ENCODE data around the gene CIBAR2.
A peak's percentile ranks its signal among the peaks of the same experiment; 100 is the strongest.

The CIBAR2 gene

GRCh38 chr16:85134789-85135142 is 22.5 kb upstream of the CIBAR2 start:
- Histone ChIP-seq H3K27me3 (ENCODE audit: insufficient read depth, low read length, poor library complexity) (no peaks in the 10 kb centered on the region), H3K79me1 (ENCODE audit: low read length) (no peaks in the 10 kb centered on the region), H3K56ac (ENCODE audit: low read length) (no peak overlapping the region), H3K4ac (ENCODE audit: low read depth, low read length) (no peak overlapping the region), H4K8ac (ENCODE audit: low read depth, low read length) (no peak overlapping the region), H3K9ac (ENCODE audit: low read length) (no peak overlapping the region), H3K36me3 (ENCODE audit: control insufficient read depth, insufficient read depth, low read length) (no peaks in the 10 kb centered on the region), H3K18ac (ENCODE audit: low read length) (no peak overlapping the region), H3K23ac (ENCODE audit: low read length) (no peak overlapping the region), H4K5ac (ENCODE audit: low read length) (no peak overlapping the region), H3K4me2 (ENCODE audit: low read length) (no peak overlapping the region), H3K27ac (ENCODE audit: low read depth, low read length) (no peak overlapping the region), H2BK5ac (ENCODE audit: low read length) (no peak overlapping the region), H3K4me1 (ENCODE audit: control insufficient read depth, low read depth, low read length) (no peaks in the 10 kb centered on the region), H3K79me2 (ENCODE audit: control insufficient read depth, insufficient read depth, low read length) (no peaks in the 10 kb centered on the region), H2BK15ac (replicated peaks; ENCODE audit: low read depth) (no peak overlapping the region), H2BK120ac (ENCODE audit: low read depth, low read length) (no peak overlapping the region), H2AK5ac (ENCODE audit: low read length) (no peak overlapping the region), H3K4me3 (ENCODE audit: low read length) (no peak overlapping the region)
- no CpG with 5 or more reads among the region's 14 CpGs for WGBS (ENCODE audit: extremely low coverage, insufficient coverage, low lambda C conversion rate)
- DNase-seq: no peak

GRCh38 chr16:85134076-85134788 is 22.0 kb upstream of the CIBAR2 start:
- H2BK15ac ChIP-seq (replicated peaks; ENCODE audit: low read depth): no peak overlapping the region
- no peak overlapping the region for H3K4me3 ChIP-seq (ENCODE audit: low read length)
- no peaks in the 10 kb centered on the region for H3K27me3 ChIP-seq (ENCODE audit: insufficient read depth, low read length, poor library complexity)
- H3K23ac ChIP-seq (ENCODE audit: low read length): no peak overlapping the region
- no CpG with 5 or more reads among the region's 19 CpGs for WGBS (ENCODE audit: extremely low coverage, insufficient coverage, low lambda C conversion rate)
- no peak overlapping the region for H3K9ac ChIP-seq (ENCODE audit: low read length)
- H4K8ac ChIP-seq (ENCODE audit: low read depth, low read length): no peak overlapping the region
- no peaks in the 10 kb centered on the region for H3K79me1 ChIP-seq (ENCODE audit: low read length)
- H3K4me1 ChIP-seq (ENCODE audit: control insufficient read depth, low read depth, low read length): no peaks in the 10 kb centered on the region
- no peak overlapping the region for H3K27ac ChIP-seq (ENCODE audit: low read depth, low read length)
- no peak overlapping the region for H2BK5ac ChIP-seq (ENCODE audit: low read length)
- no peak overlapping the region for H2AK5ac ChIP-seq (ENCODE audit: low read length)
- H4K5ac ChIP-seq (ENCODE audit: low read length): no peak overlapping the region
- DNase-seq: no peak
- no peak overlapping the region for H2BK120ac ChIP-seq (ENCODE audit: low read depth, low read length)
- no peak overlapping the region for H3K4ac ChIP-seq (ENCODE audit: low read depth, low read length)
- no peaks in the 10 kb centered on the region for H3K79me2 ChIP-seq (ENCODE audit: control insufficient read depth, insufficient read depth, low read length)
- H3K56ac ChIP-seq (ENCODE audit: low read length): no peak overlapping the region
- H3K36me3 ChIP-seq (ENCODE audit: control insufficient read depth, insufficient read depth, low read length): no peaks in the 10 kb centered on the region
- no peak overlapping the region for H3K4me2 ChIP-seq (ENCODE audit: low read length)
- H3K18ac ChIP-seq (ENCODE audit: low read length): no peak overlapping the region

GRCh38 chr16:85133290-85133599 is 21.0 kb upstream of the CIBAR2 start:
- Histone ChIP-seq H2BK15ac (replicated peaks; ENCODE audit: low read depth) (no peak overlapping the region), H3K4me2 (ENCODE audit: low read length) (no peak overlapping the region), H3K27ac (ENCODE audit: low read depth, low read length) (no peak overlapping the region), H4K8ac (ENCODE audit: low read depth, low read length) (no peak overlapping the region), H3K4ac (ENCODE audit: low read depth, low read length) (no peak overlapping the region), H3K4me3 (ENCODE audit: low read length) (no peak overlapping the region), H3K4me1 (ENCODE audit: control insufficient read depth, low read depth, low read length) (no peaks in the 10 kb centered on the region), H2BK120ac (ENCODE audit: low read depth, low read length) (no peak overlapping the region), H2BK5ac (ENCODE audit: low read length) (no peak overlapping the region), H3K79me2 (ENCODE audit: control insufficient read depth, insufficient read depth, low read length) (no peaks in the 10 kb centered on the region), H3K9ac (ENCODE audit: low read length) (no peak overlapping the region), H2AK5ac (ENCODE audit: low read length) (no peak overlapping the region), H3K36me3 (ENCODE audit: control insufficient read depth, insufficient read depth, low read length) (no peaks in the 10 kb centered on the region), H3K18ac (ENCODE audit: low read length) (no peak overlapping the region), H3K79me1 (ENCODE audit: low read length) (no peaks in the 10 kb centered on the region), H3K23ac (ENCODE audit: low read length) (no peak overlapping the region), H4K5ac (ENCODE audit: low read length) (no peak overlapping the region), H3K56ac (ENCODE audit: low read length) (no peak overlapping the region), H3K27me3 (ENCODE audit: insufficient read depth, low read length, poor library complexity) (no peaks in the 10 kb centered on the region)
- DNase-seq: no peak
- WGBS (ENCODE audit: extremely low coverage, insufficient coverage, low lambda C conversion rate): no CpG with 5 or more reads among the region's 1 CpG

- H4K5ac ChIP-seq (ENCODE audit: low read length): no peak overlapping the region
- no peak overlapping the region for H3K4me3 ChIP-seq (ENCODE audit: low read length)
- H3K18ac ChIP-seq (ENCODE audit: low read length): no peak overlapping the region
- no peak overlapping the region for H3K56ac ChIP-seq (ENCODE audit: low read length)
- no peak overlapping the region for H2BK120ac ChIP-seq (ENCODE audit: low read depth, low read length)
- no peaks in the 10 kb centered on the region for H3K79me2 ChIP-seq (ENCODE audit: control insufficient read depth, insufficient read depth, low read length)
- H3K79me1 ChIP-seq (ENCODE audit: low read length): no peaks in the 10 kb centered on the region
- H3K4me1 ChIP-seq (ENCODE audit: control insufficient read depth, low read depth, low read length): no peaks in the 10 kb centered on the region
- H4K8ac ChIP-seq (ENCODE audit: low read depth, low read length): no peak overlapping the region
- no peak overlapping the region for H2BK5ac ChIP-seq (ENCODE audit: low read length)
- no peak overlapping the region for H3K27ac ChIP-seq (ENCODE audit: low read depth, low read length)
- H3K4ac ChIP-seq (ENCODE audit: low read depth, low read length): no peak overlapping the region
- no peak overlapping the region for H3K4me2 ChIP-seq (ENCODE audit: low read length)
- no peak overlapping the region for H3K23ac ChIP-seq (ENCODE audit: low read length)
- no peak overlapping the region for H2AK5ac ChIP-seq (ENCODE audit: low read length)
- no CpG with 5 or more reads among the region's 20 CpGs for WGBS (ENCODE audit: extremely low coverage, insufficient coverage, low lambda C conversion rate)
- no peak overlapping the region for H3K9ac ChIP-seq (ENCODE audit: low read length)
- H3K36me3 ChIP-seq (ENCODE audit: control insufficient read depth, insufficient read depth, low read length): no peaks in the 10 kb centered on the region
- no peak for DNase-seq
- H3K27me3 ChIP-seq (ENCODE audit: insufficient read depth, low read length, poor library complexity): no peaks in the 10 kb centered on the region
- H2BK15ac ChIP-seq (replicated peaks; ENCODE audit: low read depth): no peak overlapping the region
Measured at GRCh38 chr16:85132456-85133289, 20.4 kb upstream of the CIBAR2 start.

GRCh38 chr16:85130705-85131028 is 18.4 kb upstream of the CIBAR2 start:
- H2BK5ac ChIP-seq (ENCODE audit: low read length): no peak overlapping the region
- no peak overlapping the region for H4K8ac ChIP-seq (ENCODE audit: low read depth, low read length)
- H2AK5ac ChIP-seq (ENCODE audit: low read length): no peak overlapping the region
- no peaks in the 10 kb centered on the region for H3K79me1 ChIP-seq (ENCODE audit: low read length)
- H4K5ac ChIP-seq (ENCODE audit: low read length): no peak overlapping the region
- H3K36me3 ChIP-seq (ENCODE audit: control insufficient read depth, insufficient read depth, low read length): no peaks in the 10 kb centered on the region
- WGBS (ENCODE audit: extremely low coverage, insufficient coverage, low lambda C conversion rate): no CpG with 5 or more reads among the region's 5 CpGs
- no peak overlapping the region for H3K4me2 ChIP-seq (ENCODE audit: low read length)
- H3K18ac ChIP-seq (ENCODE audit: low read length): peak overlapping the region; percentile 12
- H3K27ac ChIP-seq (ENCODE audit: low read depth, low read length): no peak overlapping the region
- H3K23ac ChIP-seq (ENCODE audit: low read length): no peak overlapping the region
- DNase-seq: no peak
- H3K27me3 ChIP-seq (ENCODE audit: insufficient read depth, low read length, poor library complexity): no peaks in the 10 kb centered on the region
- H2BK15ac ChIP-seq (replicated peaks; ENCODE audit: low read depth): no peak overlapping the region
- no peak overlapping the region for H3K56ac ChIP-seq (ENCODE audit: low read length)
- no peak overlapping the region for H2BK120ac ChIP-seq (ENCODE audit: low read depth, low read length)
- no peak overlapping the region for H3K4ac ChIP-seq (ENCODE audit: low read depth, low read length)
- H3K4me1 ChIP-seq (ENCODE audit: control insufficient read depth, low read depth, low read length): no peaks in the 10 kb centered on the region
- H3K9ac ChIP-seq (ENCODE audit: low read length): no peak overlapping the region
- H3K79me2 ChIP-seq (ENCODE audit: control insufficient read depth, insufficient read depth, low read length): no peaks in the 10 kb centered on the region
- H3K4me3 ChIP-seq (ENCODE audit: low read length): no peak overlapping the region
